Left ventricle myocardium inferior (tissue), 1 donor: ENCODE results near the gene ENG. TPM values are rescaled to one million over a fixed set of nuclear protein-coding genes. Genes with fewer than 3 reads are reported as not detected.
A peak's percentile ranks its signal among the peaks of the same experiment; 100 is the strongest.

Experiments used
- DNase-seq: peaks from one replicate; pipeline ENCODE4 v3.0.0-alpha.2; 2020
- H3K27ac ChIP-seq: fragments of 200-600 bp; replicated peaks from 2 replicates; pipeline ENCODE4 v1.8.0; 2021
- H3K27me3 ChIP-seq: fragments of 200-600 bp; 2 replicates; pipeline ENCODE4 v1.8.0; 2021; ENCODE audit warnings: low read depth
- H3K36me3 ChIP-seq: fragments of 200-600 bp; 2 replicates; pipeline ENCODE4 v1.8.0; 2021
- H3K4me1 ChIP-seq: fragments of 200-600 bp; 2 replicates; pipeline ENCODE4 v1.8.0; 2021
- H3K4me3 ChIP-seq: fragments of 200-600 bp; 2 replicates; pipeline ENCODE4 v1.8.0; 2021; ENCODE audit warnings: mild to moderate bottlenecking, moderate library complexity
- H3K9me3 ChIP-seq: fragments of 200-600 bp; replicated peaks from 2 replicates; pipeline ENCODE4 v1.8.0; 2021
- intact Hi-C: fragments of 100-400 bp; cut with micrococcal nuclease; formaldehyde crosslinking; loops from one replicate; pipeline ENCODE4 v1.11.0; 2022
- total RNA-seq: library from RNA; stranded (reverse); fragmentation: NEBNext Ultra II Directional; extraction: Animal tissue kit (Norgen Biotek cat#: 25700); gene quantifications from one replicate; pipeline ENCODE4 v1.2.1, GENCODE V29; 2021
- TF ChIP-seq, protein P1 (sequence below): fragments of 200-600 bp; IDR thresholded peaks from 2 replicates; pipeline ENCODE4 v1.8.0; 2021; ENCODE audit warnings: antibody characterized with exemption, mild to moderate bottlenecking, borderline replicate concordance
- donor health status: DM: no; HTN: yes; CAD: no; lungs with severe emphysema.

The ENG gene
- total RNA-seq, 1 donor from 2014 or later = 139 TPM

DNA sequence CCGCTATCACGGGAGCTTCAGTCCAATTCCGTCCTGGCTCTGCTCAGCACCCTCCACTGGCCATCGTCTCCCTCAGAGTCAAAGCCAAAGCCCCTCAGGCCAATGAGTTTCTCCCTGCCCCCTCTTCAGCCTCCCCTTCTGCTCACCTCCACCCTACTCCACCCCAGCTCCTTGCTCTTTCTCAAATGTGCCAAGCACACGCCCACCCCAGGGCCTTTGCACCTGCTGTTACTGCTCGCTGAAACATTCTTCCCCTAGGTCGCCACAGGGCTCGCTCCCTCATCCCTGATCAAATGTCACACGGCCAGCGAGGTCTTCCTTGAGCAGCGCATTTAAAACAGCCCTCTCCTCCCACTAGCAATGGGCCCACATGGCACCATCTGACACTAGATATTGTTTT is 6.3 kb upstream of the ENG start:
- TF ChIP-seq, protein P1, sequence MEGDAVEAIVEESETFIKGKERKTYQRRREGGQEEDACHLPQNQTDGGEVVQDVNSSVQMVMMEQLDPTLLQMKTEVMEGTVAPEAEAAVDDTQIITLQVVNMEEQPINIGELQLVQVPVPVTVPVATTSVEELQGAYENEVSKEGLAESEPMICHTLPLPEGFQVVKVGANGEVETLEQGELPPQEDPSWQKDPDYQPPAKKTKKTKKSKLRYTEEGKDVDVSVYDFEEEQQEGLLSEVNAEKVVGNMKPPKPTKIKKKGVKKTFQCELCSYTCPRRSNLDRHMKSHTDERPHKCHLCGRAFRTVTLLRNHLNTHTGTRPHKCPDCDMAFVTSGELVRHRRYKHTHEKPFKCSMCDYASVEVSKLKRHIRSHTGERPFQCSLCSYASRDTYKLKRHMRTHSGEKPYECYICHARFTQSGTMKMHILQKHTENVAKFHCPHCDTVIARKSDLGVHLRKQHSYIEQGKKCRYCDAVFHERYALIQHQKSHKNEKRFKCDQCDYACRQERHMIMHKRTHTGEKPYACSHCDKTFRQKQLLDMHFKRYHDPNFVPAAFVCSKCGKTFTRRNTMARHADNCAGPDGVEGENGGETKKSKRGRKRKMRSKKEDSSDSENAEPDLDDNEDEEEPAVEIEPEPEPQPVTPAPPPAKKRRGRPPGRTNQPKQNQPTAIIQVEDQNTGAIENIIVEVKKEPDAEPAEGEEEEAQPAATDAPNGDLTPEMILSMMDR = no peak
- H3K9me3 ChIP-seq = no peaks in the 10 kb centered on the region
- intact Hi-C loops = no loop called here
- H3K27ac ChIP-seq = peak overlapping the region; percentile 97
- no peak overlapping the region for H3K4me3 ChIP-seq
- H3K4me1 ChIP-seq = peaks cover 97% of the 10 kb centered on the region
- no peak for DNase-seq
- no peaks in the 10 kb centered on the region for H3K36me3 ChIP-seq
- no peaks in the 10 kb centered on the region for H3K27me3 ChIP-seq

DNA sequence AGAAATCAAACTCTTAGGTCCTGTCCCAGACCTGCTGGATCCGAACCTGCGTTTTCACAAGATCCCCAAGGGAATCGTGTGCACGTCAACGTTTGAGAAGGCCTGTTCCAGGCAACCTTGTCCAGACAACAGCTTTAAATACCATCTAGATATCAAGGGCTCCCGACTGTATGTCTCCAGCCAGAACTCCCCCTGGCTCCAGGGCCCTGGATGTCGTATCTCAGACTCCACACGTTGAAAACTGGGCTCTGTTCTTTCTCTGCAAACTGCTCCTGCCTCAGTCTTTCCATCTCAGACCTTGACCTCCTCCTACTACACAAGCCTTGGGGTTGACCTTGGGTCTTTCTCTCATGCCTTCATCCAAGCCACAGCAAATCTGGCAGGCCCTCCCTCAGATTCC is 5.8 kb upstream of the ENG start:
- no peaks in the 10 kb centered on the region for H3K36me3 ChIP-seq
- peak overlapping the region; percentile 97 for H3K27ac ChIP-seq
- TF ChIP-seq, protein P1 = no peak
- H3K27me3 ChIP-seq = no peaks in the 10 kb centered on the region
- intact Hi-C loops = no loop called here
- no peak overlapping the region for H3K4me3 ChIP-seq
- no peak for DNase-seq
- no peaks in the 10 kb centered on the region for H3K9me3 ChIP-seq
- peaks cover 99% of the 10 kb centered on the region for H3K4me1 ChIP-seq

DNA sequence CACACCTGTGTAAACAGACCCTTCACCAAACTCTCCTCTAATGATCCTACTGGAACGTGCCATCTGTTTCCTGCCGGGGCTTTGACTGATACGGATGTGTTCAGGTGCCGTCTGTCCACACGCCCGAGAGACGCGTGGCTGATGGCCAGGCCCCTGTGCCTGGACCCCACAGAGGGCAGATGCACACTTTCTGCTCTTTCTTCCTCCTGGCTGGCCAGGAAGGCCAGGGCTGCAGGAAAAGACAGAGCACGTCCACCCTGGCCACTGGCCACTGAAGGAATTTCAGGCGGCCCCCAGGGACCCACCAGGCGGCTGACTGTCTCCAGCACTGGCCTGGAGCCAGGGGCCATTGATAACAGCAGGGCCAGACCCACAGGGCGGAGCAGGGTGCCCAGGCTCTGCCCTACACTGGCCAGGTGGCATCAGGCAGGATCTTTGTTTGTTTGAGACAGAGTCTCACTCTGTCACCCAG is 3.6 kb upstream of the ENG start:
- peak overlapping the region; percentile 41 for H3K4me3 ChIP-seq

DNA sequence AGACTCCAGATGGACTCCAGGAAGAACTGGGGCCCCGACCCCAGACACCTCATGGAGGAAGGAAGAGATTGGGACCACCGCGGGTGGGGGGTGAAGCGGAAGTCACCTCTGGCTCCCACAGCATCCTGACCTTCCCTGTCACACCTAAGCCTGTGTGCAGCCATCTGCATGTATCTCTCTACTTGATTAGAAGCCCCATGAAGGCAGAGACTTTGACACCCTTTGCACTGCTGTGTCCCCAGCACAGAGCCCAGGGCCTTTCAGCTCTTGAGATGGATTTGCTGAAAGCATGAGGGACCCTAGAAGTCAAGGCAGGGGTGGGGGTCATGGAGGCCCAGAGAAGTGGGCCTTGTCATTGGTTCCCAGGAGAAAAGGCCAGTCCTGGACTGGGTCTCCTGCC is 2.8 kb upstream of the ENG start:
- intact Hi-C loops = no loop called here
- Histone ChIP-seq H3K36me3 (peaks cover 9% of the 10 kb centered on the region), H3K27me3 (no peaks in the 10 kb centered on the region), H3K4me3 (peak overlapping the region; percentile 41), H3K27ac (peak overlapping the region; percentile 97), H3K9me3 (no peaks in the 10 kb centered on the region), H3K4me1 (peaks cover 100% of the 10 kb centered on the region)
- TF ChIP-seq, protein P1 = no peak
- no peak for DNase-seq

More for the DNA sequence above, 3.6 kb upstream of the ENG start:
- no peaks in the 10 kb centered on the region for H3K27me3 ChIP-seq
- peak; percentile 83 for DNase-seq
- intact Hi-C loops = no loop called here
- no peaks in the 10 kb centered on the region for H3K9me3 ChIP-seq
- H3K4me1 ChIP-seq = peaks cover 100% of the 10 kb centered on the region
- TF ChIP-seq, protein P1 = no peak
- peaks cover under 1% of the 10 kb centered on the region for H3K36me3 ChIP-seq
- peak overlapping the region; percentile 97 for H3K27ac ChIP-seq

DNA sequence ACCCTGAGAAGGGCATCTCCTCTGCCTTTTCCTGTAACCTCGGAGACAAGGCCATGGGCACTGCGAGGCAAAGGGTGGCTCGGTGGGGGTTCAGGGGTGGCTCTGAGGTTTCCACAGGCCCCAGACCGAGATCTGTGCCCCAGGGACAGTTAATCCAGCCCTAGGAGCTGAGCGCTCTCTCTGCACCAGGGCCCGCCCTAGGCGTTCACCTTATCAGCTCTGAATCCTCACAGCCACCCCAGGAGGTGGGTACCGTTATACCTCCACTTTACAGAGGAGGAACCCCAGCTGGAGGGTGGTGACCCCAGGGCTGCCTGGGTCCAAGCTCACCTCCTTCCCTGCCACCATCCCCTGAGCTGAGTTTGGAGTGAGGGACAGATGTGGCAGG is 2.3 kb upstream of the ENG start:
- intact Hi-C loops = no loop called here

More for the DNA sequence above, 2.3 kb upstream of the ENG start:
- H3K4me1 ChIP-seq = peaks cover 99% of the 10 kb centered on the region
- H3K27me3 ChIP-seq = no peaks in the 10 kb centered on the region
- no peak overlapping the region for H3K4me3 ChIP-seq
- H3K9me3 ChIP-seq = no peaks in the 10 kb centered on the region
- TF ChIP-seq, protein P1 = no peak
- H3K36me3 ChIP-seq = peaks cover 12% of the 10 kb centered on the region
- no peak for DNase-seq
- H3K27ac ChIP-seq = peak overlapping the region; percentile 97
